KMS-11 (cell line): ENCODE results near the gene SSTR3.

Source experiments
- H2AFZ ChIP-seq: fragments of 200-600 bp; sonication (generic); 2 replicates; pipeline ENCODE4 v1.6.1; 2016; ENCODE audit warnings: antibody characterized with exemption, mixed run types, low read depth
- H3K27ac ChIP-seq: fragments of 200-600 bp; sonication (generic); 2 replicates; pipeline ENCODE4 v1.6.1; 2016; ENCODE audit warnings: mild to moderate bottlenecking, mixed run types
- H3K27me3 ChIP-seq: fragments of 200-600 bp; sonication (generic); 2 replicates; pipeline ENCODE4 v1.6.1; 2017; ENCODE audit warnings: mild to moderate bottlenecking, low read depth, mixed run types, moderate library complexity; ENCODE audit not compliant: insufficient read depth
- H3K36me3 ChIP-seq: fragments of 200-600 bp; sonication (generic); 2 replicates; pipeline ENCODE4 v1.6.1; 2017; ENCODE audit warnings: mild to moderate bottlenecking, mixed run types; ENCODE audit not compliant: insufficient read depth
- H3K4me1 ChIP-seq: fragments of 200-600 bp; sonication (generic); 2 replicates; pipeline ENCODE4 v1.6.1; 2016; ENCODE audit warnings: mild to moderate bottlenecking, low read depth, mixed run types; ENCODE audit not compliant: poor library complexity, severe bottlenecking
- H3K4me2 ChIP-seq: fragments of 200-600 bp; sonication (generic); 2 replicates; pipeline ENCODE4 v1.7.0; 2016; ENCODE audit warnings: mild to moderate bottlenecking, mixed run types
- H3K4me3 ChIP-seq: fragments of 200-600 bp; sonication (generic); IDR thresholded peaks from 2 replicates; pipeline ENCODE4 v1.6.1; 2017; ENCODE audit warnings: low read depth, low read length, mixed read lengths; ENCODE audit not compliant: insufficient read depth
- H3K79me2 ChIP-seq: fragments of 200-600 bp; sonication (generic); 2 replicates; pipeline ENCODE4 v1.6.1; 2016; ENCODE audit warnings: low read depth, mixed run types; ENCODE audit not compliant: insufficient read depth
- H3K9ac ChIP-seq: fragments of 200-600 bp; sonication (generic); 2 replicates; pipeline ENCODE4 v1.6.1; 2016; ENCODE audit warnings: mild to moderate bottlenecking, mixed run types
- H4K20me1 ChIP-seq: fragments of 200-600 bp; sonication (generic); 2 replicates; pipeline ENCODE4 v1.6.1; 2016; ENCODE audit warnings: mild to moderate bottlenecking, mixed run types; ENCODE audit not compliant: insufficient read depth
- CTCF ChIP-seq: fragments of 200-600 bp; sonication (generic); conservative IDR thresholded peaks from 2 replicates; pipeline ENCODE4 v1.6.1; 2017; ENCODE audit warnings: low read depth, mild to moderate bottlenecking, antibody characterized with exemption, low read length, moderate library complexity, mixed read lengths

The SSTR3 gene

DNA sequence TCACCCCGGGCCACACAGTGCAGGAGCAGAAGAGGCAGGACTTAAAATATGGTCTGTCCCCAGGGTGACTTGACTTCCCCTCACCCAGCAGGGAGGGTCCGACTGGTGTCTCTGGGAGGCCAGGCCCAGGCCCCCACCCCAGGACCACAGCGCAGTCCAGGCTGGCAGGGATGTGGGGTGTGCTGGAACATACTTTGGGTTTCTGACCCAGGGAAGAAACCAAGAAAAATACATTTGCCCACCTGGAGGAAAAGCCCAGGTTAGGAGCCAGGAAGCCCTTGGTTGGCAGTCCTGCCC, 29.4 kb downstream of the SSTR3 start:
- no peaks in the 10 kb centered on the region for H3K36me3 ChIP-seq
- H3K27ac ChIP-seq, result no peak overlapping the region
- no peaks in the 10 kb centered on the region for H4K20me1 ChIP-seq
- H3K27me3 ChIP-seq, result peaks cover 4% of the 10 kb centered on the region; the same call in 1 of the 2 replicates
- H3K9ac ChIP-seq, result no peak overlapping the region
- no peak overlapping the region for H3K4me3 ChIP-seq
- no peaks in the 10 kb centered on the region for H3K4me1 ChIP-seq
- H2AFZ ChIP-seq, result no peak overlapping the region
- no peak for TF ChIP-seq CTCF
- H3K79me2 ChIP-seq, result no peaks in the 10 kb centered on the region
- no peak overlapping the region for H3K4me2 ChIP-seq

DNA sequence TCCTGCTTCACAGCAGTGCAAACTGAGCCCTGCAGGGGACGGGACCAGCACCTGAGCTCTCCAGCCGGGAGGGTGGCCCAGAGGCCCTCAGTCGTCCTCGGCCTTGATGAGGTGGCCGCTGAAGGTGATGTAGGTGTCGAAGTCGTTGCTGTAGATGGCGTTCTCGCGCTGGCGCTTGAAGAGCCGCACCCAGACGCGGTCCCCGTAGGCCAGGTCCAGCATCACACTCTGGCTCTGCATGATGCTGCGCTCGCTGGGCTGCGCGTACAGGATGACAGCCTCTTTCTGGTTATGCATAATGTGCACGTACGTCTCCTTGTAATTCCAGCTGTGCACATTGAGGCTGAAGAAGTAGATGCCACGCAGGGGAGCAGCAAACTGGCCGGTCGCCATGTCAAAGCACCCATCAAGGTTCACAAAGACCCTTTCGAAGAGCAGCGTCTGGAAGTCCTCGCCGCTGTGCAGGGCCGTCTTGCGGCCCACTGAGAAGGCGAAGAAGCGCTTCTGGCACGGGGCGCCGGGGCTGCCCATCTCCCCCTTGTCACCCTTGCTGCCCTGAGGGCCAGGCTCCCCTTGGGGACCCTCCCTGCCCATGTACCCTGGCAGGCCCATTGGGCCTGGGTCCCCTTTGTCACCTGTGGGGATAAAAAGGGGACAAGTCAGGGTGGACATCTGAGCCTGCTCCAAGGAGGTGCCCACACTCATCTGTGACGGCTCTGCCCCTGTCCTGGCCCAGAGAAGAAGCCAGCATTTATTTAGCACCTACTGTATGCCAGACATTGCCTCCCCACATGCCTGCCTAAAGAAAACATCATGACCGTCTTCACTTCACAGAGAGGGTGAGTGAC, 30.0 kb downstream of the SSTR3 start:
- Histone ChIP-seq H3K4me3 (no peak overlapping the region), H3K79me2 (no peaks in the 10 kb centered on the region), H3K9ac (no peak overlapping the region), H3K4me1 (no peaks in the 10 kb centered on the region), H3K4me2 (no peak overlapping the region), H3K27ac (no peak overlapping the region), H3K27me3 (peaks cover 4% of the 10 kb centered on the region; the same call in 1 of the 2 replicates), H2AFZ (no peak overlapping the region), H3K36me3 (no peaks in the 10 kb centered on the region), H4K20me1 (no peaks in the 10 kb centered on the region)
- no peak for TF ChIP-seq CTCF

- Histone ChIP-seq H3K36me3 (no peaks in the 10 kb centered on the region), H3K4me1 (no peaks in the 10 kb centered on the region), H3K4me3 (no peak overlapping the region)
Measured at GRCh38 chr22:37181681-37182080, 30.6 kb downstream of the SSTR3 start.

DNA sequence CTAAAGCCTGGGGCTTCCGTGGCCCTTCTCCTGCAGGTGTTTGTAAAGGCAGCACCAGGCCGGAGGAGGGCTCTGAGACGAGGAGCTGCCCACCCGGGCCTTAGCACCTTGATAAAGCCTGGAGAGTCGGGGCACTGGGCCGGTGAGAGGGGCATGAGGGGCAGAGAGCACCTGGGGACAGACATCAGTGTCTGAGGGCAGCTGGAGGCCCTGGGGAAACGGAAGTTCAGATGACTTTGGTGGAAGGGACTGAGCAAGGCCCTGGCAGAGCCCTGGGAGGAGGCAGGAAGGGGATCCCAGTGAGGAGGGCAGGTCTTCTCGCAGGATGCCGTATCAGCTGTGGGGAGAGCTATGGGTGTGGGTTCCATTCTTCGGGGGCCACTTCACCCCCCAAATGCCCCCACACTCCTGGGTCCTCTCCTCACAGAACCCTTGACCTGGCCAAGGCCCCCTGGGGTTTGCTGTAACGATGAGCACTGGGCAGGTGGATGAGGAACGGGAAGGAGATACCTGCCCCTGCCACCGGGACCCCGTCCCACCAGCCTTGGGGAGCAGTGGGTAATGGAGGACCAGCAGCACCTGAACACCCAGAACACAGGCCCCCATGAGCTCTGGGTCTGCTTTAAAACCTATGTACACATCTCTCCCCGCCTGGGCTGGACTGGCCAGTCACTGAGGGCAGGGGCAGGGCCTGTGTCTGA, 31.6 kb downstream of the SSTR3 start:
- Histone ChIP-seq H3K27me3 (peaks cover 4% of the 10 kb centered on the region; the same call in 1 of the 2 replicates), H3K4me3 (no peak overlapping the region), H3K36me3 (no peaks in the 10 kb centered on the region), H3K9ac (no peak overlapping the region), H3K4me1 (no peaks in the 10 kb centered on the region), H4K20me1 (no peaks in the 10 kb centered on the region), H3K79me2 (no peaks in the 10 kb centered on the region), H3K4me2 (no peak overlapping the region), H3K27ac (no peak overlapping the region), H2AFZ (no peak overlapping the region)
- no peak for TF ChIP-seq CTCF

More at GRCh38 chr22:37181681-37182080, 30.6 kb downstream of the SSTR3 start:
- Histone ChIP-seq H4K20me1 (no peaks in the 10 kb centered on the region), H3K79me2 (no peaks in the 10 kb centered on the region), H3K4me2 (no peak overlapping the region), H2AFZ (no peak overlapping the region), H3K9ac (no peak overlapping the region), H3K27ac (no peak overlapping the region), H3K27me3 (peaks cover 4% of the 10 kb centered on the region; the same call in 1 of the 2 replicates)
- TF ChIP-seq CTCF, result no peak
